Measurements from ENCODE around the gene MACROD2.

GRCh38 chr20:15784020-15784419 is 1788.7 kb downstream of the MACROD2 start:
- TF ChIP-seq EP300 (IDR thresholded peaks at IDR 0.05) (no peak), POLR2A (IDR thresholded peaks at IDR 0.05) (no peak)
- TF ChIP-seq, protein P1, sequence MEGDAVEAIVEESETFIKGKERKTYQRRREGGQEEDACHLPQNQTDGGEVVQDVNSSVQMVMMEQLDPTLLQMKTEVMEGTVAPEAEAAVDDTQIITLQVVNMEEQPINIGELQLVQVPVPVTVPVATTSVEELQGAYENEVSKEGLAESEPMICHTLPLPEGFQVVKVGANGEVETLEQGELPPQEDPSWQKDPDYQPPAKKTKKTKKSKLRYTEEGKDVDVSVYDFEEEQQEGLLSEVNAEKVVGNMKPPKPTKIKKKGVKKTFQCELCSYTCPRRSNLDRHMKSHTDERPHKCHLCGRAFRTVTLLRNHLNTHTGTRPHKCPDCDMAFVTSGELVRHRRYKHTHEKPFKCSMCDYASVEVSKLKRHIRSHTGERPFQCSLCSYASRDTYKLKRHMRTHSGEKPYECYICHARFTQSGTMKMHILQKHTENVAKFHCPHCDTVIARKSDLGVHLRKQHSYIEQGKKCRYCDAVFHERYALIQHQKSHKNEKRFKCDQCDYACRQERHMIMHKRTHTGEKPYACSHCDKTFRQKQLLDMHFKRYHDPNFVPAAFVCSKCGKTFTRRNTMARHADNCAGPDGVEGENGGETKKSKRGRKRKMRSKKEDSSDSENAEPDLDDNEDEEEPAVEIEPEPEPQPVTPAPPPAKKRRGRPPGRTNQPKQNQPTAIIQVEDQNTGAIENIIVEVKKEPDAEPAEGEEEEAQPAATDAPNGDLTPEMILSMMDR (IDR thresholded peaks at IDR 0.05): no peak

Measured in ovary (tissue), 3 donors.